Caco-2 (cell line): Measurements from ENCODE around the gene SGTA. TPM values are rescaled to one million over a fixed set of nuclear protein-coding genes. Genes with fewer than 3 reads are reported as not detected.

Source experiments
- BruUV-seq: library from RNA; stranded (reverse); fragments of 400-500 nt; replicated peaks from 2 replicates; lab custom pipeline; 2021; lab: Mats Ljungman, UMichigan
- CTCF ChIA-PET: fragments of 300-600 bp; sonication (Branson Sonifier 250); formaldehyde crosslinking; loops from one replicate; lab custom pipeline; 2022; ENCODE audit warnings: antibody characterized with exemption; lab: Charles Lee
- POLR2A ChIA-PET: fragments of 300-600 bp; sonication (Branson Sonifier 250); formaldehyde crosslinking; loops from one replicate; lab custom pipeline; 2022; ENCODE audit warnings: antibody characterized with exemption; lab: Charles Lee
- DNase-seq, 2 experiments: peaks; one replicate each; pipeline versions ENCODE4 v3.0.0 to v3.0.0-alpha.2; 2020 to 2022
- H3K27me3 ChIP-seq: replicated peaks from 2 replicates; pipeline ENCODE4 v1.6.0; 2011; ENCODE audit warnings: low read length; ENCODE audit not compliant: control insufficient read depth, insufficient read depth
- H3K36me3 ChIP-seq: 2 replicates; pipeline ENCODE4 v1.5.1; 2011; ENCODE audit warnings: low read length; ENCODE audit not compliant: control insufficient read depth, insufficient read depth
- H3K4me1 ChIP-seq: fragments of 250-450 bp; sonication (Bioruptor Pico); 2 replicates; pipeline ENCODE4 v1.5.1; 2020; ENCODE audit warnings: mild to moderate bottlenecking
- H3K4me3 ChIP-seq: 2 replicates; pipeline ENCODE4 v1.5.1; 2011; ENCODE audit warnings: low read depth, mild to moderate bottlenecking, control low read depth, low read length
- H3K9me3 ChIP-seq: fragments of 250-450 bp; sonication (Bioruptor Pico); 2 replicates; pipeline ENCODE4 v1.5.1; 2020; ENCODE audit warnings: mild to moderate bottlenecking, moderate library complexity
- H3K27ac Mint-ChIP-seq: one replicate; pipeline ENCODE4 v1.8.0; 2022; ENCODE audit warnings: mixed read lengths; ENCODE audit not compliant: unreplicated experiment
- H3K27me3 Mint-ChIP-seq: one replicate; pipeline ENCODE4 v1.8.0; 2022; ENCODE audit warnings: mixed read lengths; ENCODE audit not compliant: insufficient read depth, unreplicated experiment
- H3K36me3 Mint-ChIP-seq: one replicate; pipeline ENCODE4 v1.8.0; 2022; ENCODE audit warnings: mild to moderate bottlenecking, mixed read lengths; ENCODE audit not compliant: insufficient read depth, unreplicated experiment
- H3K4me1 Mint-ChIP-seq: one replicate; pipeline ENCODE4 v1.8.0; 2022; ENCODE audit warnings: low read depth, mixed read lengths; ENCODE audit not compliant: unreplicated experiment
- H3K4me3 Mint-ChIP-seq: one replicate; pipeline ENCODE4 v1.8.0; 2022; ENCODE audit warnings: mild to moderate bottlenecking, moderate library complexity, mixed read lengths; ENCODE audit not compliant: unreplicated experiment
- H3K9me3 Mint-ChIP-seq: one replicate; pipeline ENCODE4 v1.8.0; 2022; ENCODE audit warnings: mixed read lengths; ENCODE audit not compliant: unreplicated experiment
- intact Hi-C: fragments of 100-400 bp; cut with micrococcal nuclease; formaldehyde crosslinking; loops from one replicate; pipeline ENCODE4 v1.10.0; 2022; ENCODE audit not compliant: unreplicated experiment
- total RNA-seq: library from RNA; stranded (reverse); gene quantifications from 2 replicates; pipeline ENCODE4 v1.2.3, GENCODE V29; 2022
- TF ChIP-seq, protein P1 (sequence below), 2 experiments: fragments of 200-600 bp in 1 of 2; IDR thresholded peaks; 1 replicate in 1 of 2; 2 replicates in 1 of 2; pipeline versions ENCODE4 v1.5.1 to v1.8.0; 2011 to 2022; ENCODE audit warnings: antibody characterized with exemption in 1 of 2, control low read depth in 1 of 2, inconsistent platforms in 1 of 2, low read depth in 1 of 2, low read length in 1 of 2, mild to moderate bottlenecking in 1 of 2, moderate library complexity in 1 of 2; ENCODE audit not compliant: insufficient read depth in 1 of 2, severe bottlenecking in 1 of 2, unreplicated experiment in 1 of 2

The SGTA gene
- total RNA-seq, 1 experiment from 2014 or later: 90.1 TPM

DNA sequence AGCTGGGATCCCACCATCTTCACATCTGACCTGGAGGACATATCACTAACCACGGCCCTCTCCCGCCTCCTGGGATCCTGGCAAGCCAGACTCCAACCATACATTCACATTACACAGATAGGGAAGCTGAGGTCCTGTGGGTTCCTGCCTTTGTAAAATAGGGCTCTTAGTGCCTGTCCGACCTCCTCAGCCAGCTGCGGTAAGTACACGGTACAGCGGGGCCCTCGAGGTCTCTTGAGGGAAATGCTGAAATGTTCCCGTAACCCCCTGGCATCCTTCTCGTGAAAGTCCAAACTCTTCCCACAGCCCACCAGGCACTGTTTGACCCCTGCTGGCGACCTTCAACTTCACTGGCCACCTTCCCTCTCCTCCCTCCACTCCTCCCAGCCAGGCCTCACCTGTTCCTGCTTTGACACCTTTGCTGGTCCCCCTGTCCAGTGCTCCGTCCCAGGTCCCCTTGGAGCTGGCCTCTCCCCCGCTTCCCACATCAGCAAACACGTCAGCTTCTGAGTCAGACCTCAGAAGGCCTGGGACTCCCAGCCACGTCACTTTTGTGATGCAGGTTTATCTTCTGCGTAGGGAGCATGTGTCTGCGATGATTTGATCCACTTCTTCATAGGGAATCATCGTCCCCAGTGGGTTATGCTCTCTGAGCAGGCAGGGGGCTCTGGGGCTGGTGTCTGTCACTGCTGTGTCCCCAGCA lies 71.8 kb downstream of the SGTA start:
- ChIA-PET POLR2A (no interaction called here), CTCF (no interaction called here)
- H3K4me1 ChIP-seq: no peaks in the 10 kb centered on the region
- peaks cover 3% of the 10 kb centered on the region for H3K27me3 Mint-ChIP-seq
- no peak for DNase-seq
- no peak overlapping the region for H3K27ac Mint-ChIP-seq
- H3K36me3 Mint-ChIP-seq: no peaks in the 10 kb centered on the region
- H3K4me3 ChIP-seq: no peak overlapping the region
- no peaks in the 10 kb centered on the region for H3K9me3 Mint-ChIP-seq
- H3K4me1 Mint-ChIP-seq: no peaks in the 10 kb centered on the region
- H3K4me3 Mint-ChIP-seq: no peak overlapping the region
- intact Hi-C loops: no loop called here
- TF ChIP-seq, protein P1, sequence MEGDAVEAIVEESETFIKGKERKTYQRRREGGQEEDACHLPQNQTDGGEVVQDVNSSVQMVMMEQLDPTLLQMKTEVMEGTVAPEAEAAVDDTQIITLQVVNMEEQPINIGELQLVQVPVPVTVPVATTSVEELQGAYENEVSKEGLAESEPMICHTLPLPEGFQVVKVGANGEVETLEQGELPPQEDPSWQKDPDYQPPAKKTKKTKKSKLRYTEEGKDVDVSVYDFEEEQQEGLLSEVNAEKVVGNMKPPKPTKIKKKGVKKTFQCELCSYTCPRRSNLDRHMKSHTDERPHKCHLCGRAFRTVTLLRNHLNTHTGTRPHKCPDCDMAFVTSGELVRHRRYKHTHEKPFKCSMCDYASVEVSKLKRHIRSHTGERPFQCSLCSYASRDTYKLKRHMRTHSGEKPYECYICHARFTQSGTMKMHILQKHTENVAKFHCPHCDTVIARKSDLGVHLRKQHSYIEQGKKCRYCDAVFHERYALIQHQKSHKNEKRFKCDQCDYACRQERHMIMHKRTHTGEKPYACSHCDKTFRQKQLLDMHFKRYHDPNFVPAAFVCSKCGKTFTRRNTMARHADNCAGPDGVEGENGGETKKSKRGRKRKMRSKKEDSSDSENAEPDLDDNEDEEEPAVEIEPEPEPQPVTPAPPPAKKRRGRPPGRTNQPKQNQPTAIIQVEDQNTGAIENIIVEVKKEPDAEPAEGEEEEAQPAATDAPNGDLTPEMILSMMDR (IDR thresholded peaks at IDR 0.05; ENCODE audit: insufficient read depth in 1 of 2, low read depth in 1 of 2, low read length in 1 of 2, severe bottlenecking in 1 of 2, unreplicated experiment in 1 of 2): no peak
- no TSS peak for BruUV-seq
- H3K27me3 ChIP-seq: no peaks in the 10 kb centered on the region
- no peaks in the 10 kb centered on the region for H3K36me3 ChIP-seq
- peaks cover 6% of the 10 kb centered on the region; the same call in 1 of the 2 replicates for H3K9me3 ChIP-seq

DNA sequence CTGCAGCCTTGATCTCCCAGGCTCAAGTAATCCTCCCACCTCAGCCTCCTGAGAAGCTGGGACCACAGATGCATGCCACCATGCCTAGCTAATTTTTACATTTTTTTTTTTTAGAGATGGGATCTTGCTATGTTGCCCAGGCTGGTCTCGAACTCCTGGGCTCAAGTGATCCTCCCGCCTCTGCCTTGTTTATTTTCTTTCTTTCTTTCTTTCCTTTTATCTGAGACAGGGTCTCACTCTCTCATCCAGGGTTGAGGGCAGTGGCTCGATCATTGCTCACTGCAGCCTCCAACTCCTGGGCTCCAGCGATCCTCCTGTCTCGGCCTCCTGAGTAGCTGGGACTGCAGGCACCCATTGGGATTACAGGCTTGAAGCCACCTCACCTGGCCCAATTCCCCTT lies 76.8 kb downstream of the SGTA start:
- no TSS peak for BruUV-seq
- ChIA-PET POLR2A (no interaction called here), CTCF (no interaction called here)
- Histone ChIP-seq H3K4me1 (no peaks in the 10 kb centered on the region), H3K36me3 (no peaks in the 10 kb centered on the region), H3K9me3 (no peaks in the 10 kb centered on the region), H3K27me3 (no peaks in the 10 kb centered on the region), H3K4me3 (no peak overlapping the region)
- intact Hi-C loops: no loop called here
- no peaks in the 10 kb centered on the region for H3K36me3 Mint-ChIP-seq
- no peak overlapping the region for H3K4me3 Mint-ChIP-seq
- H3K27me3 Mint-ChIP-seq: peaks cover 12% of the 10 kb centered on the region
- no peaks in the 10 kb centered on the region for H3K4me1 Mint-ChIP-seq
- TF ChIP-seq, protein P1 (IDR thresholded peaks at IDR 0.05; ENCODE audit: insufficient read depth in 1 of 2, low read depth in 1 of 2, low read length in 1 of 2, severe bottlenecking in 1 of 2, unreplicated experiment in 1 of 2): no peak
- H3K27ac Mint-ChIP-seq: no peak overlapping the region
- no peak for DNase-seq
- no peaks in the 10 kb centered on the region for H3K9me3 Mint-ChIP-seq

Other genes with a start within 250 kb of the SGTA start
- gene GNG7, start 80.6 kb downstream of the SGTA start, total RNA-seq: 0.28 and 0.43 TPM in 2 replicates
- gene DIRAS1, start 61.9 kb downstream of the SGTA start, total RNA-seq: 2.3 TPM in 2 replicates
- gene SLC39A3, start 43.3 kb downstream of the SGTA start, total RNA-seq: 33.2 and 35.0 TPM in 2 replicates
- 118 and 119 TPM in 2 replicates for gene THOP1, start 2.2 kb upstream of the SGTA start, total RNA-seq
- 3.6 and 3.7 TPM in 2 replicates for gene ZNF554, start 36.6 kb upstream of the SGTA start, total RNA-seq
- gene ZNF555, start 58.2 kb upstream of the SGTA start, total RNA-seq: 4.7 and 6.2 TPM in 2 replicates
- 0.57 and 0.93 TPM in 2 replicates for gene ZNF556, start 84.1 kb upstream of the SGTA start, total RNA-seq
- gene ZNF57, start 117.7 kb upstream of the SGTA start, total RNA-seq: 5.8 and 7.6 TPM in 2 replicates
- 6.3 and 6.6 TPM in 2 replicates for gene ZNF77, start 161.7 kb upstream of the SGTA start, total RNA-seq
- gene TLE6, start 194.3 kb upstream of the SGTA start, total RNA-seq: 1.4 and 1.9 TPM in 2 replicates
- 29.2 and 31.3 TPM in 2 replicates for gene TLE2, start 246.0 kb upstream of the SGTA start, total RNA-seq